Type B pancreatic cell (in vitro differentiated cells): Measurements from ENCODE around the gene DIS3L. TPM values are rescaled to one million over a fixed set of nuclear protein-coding genes. Genes with fewer than 3 reads are reported as not detected.
A peak's percentile ranks its signal among the peaks of the same experiment; 100 is the strongest.
"Not testable (repeated sequence)": the region's sequence is repeated elsewhere in the genome, so short reads cannot be mapped to it uniquely, and the experiment has no call there.

ENCODE experiments used
- DNase-seq: peaks from one replicate; pipeline ENCODE4 v3.0.0; 2021; ENCODE audit warnings: mixed read lengths; ENCODE audit not compliant: unreplicated experiment; ENCODE audit errors: extremely low spot score
- H3K27ac Mint-ChIP-seq: 2 replicates; pipeline ENCODE4 v1.8.0; 2021; ENCODE audit warnings: mild to moderate bottlenecking, mixed read lengths
- H3K27me3 Mint-ChIP-seq: 2 replicates; pipeline ENCODE4 v1.8.0; 2021; ENCODE audit warnings: mixed read lengths
- H3K36me3 Mint-ChIP-seq: 2 replicates; pipeline ENCODE4 v1.8.0; 2021; ENCODE audit warnings: mixed read lengths
- H3K4me1 Mint-ChIP-seq: one replicate; pipeline ENCODE4 v1.8.0; 2021; ENCODE audit warnings: mixed read lengths; ENCODE audit not compliant: unreplicated experiment
- H3K4me3 Mint-ChIP-seq: 2 replicates; pipeline ENCODE4 v1.8.0; 2021; ENCODE audit warnings: mild to moderate bottlenecking, mixed read lengths
- H3K9me3 Mint-ChIP-seq: 2 replicates; pipeline ENCODE4 v1.8.0; 2021; ENCODE audit warnings: mixed read lengths
- CTCF ChIP-seq: fragments of 200-600 bp; sonication (generic); conservative IDR thresholded peaks from 2 replicates; pipeline ENCODE4 v1.5.0; 2021; ENCODE audit warnings: antibody characterized with exemption, mild to moderate bottlenecking
- total RNA-seq: library from RNA; stranded (reverse); gene quantifications from 2 replicates; pipeline ENCODE4 v1.2.1, GENCODE V29; 2021; ENCODE audit warnings: low replicate concordance

DIS3L gene
- total RNA-seq, 1 donor from 2014 or later = 37.7 TPM

DNA sequence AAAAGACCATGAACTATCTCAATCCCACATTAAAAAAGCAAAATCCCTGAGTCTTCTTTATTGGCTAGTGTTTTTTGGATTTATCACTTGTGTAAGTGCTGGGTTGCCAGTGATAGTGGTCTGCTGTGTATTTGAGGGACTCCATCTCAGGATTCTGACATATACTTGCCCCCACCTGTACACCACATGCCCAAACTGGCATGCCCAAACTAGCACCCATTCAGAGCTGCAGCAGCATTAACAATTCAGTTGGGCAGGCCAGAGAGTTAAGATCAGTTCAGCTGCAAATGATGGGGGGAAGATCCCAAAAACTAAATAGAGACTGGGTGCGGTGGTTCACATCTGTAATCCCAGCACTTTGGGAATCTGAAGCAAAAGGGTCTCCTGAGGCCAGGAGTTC lies 69.4 kb downstream of the DIS3L start:
- Mint-ChIP-seq H3K4me1 (no peaks in the 10 kb centered on the region), H3K36me3 (no peaks in the 10 kb centered on the region), H3K4me3 (no peak overlapping the region), H3K9me3 (no peaks in the 10 kb centered on the region), H3K27me3 (no peaks in the 10 kb centered on the region), H3K27ac (no peak overlapping the region)
- DNase-seq = no peak
- TF ChIP-seq CTCF = no peak

- Mint-ChIP-seq H3K27me3 (no peaks in the 10 kb centered on the region), H3K9me3 (no peaks in the 10 kb centered on the region), H3K27ac (no peak overlapping the region), H3K36me3 (no peaks in the 10 kb centered on the region), H3K4me1 (peaks cover 5% of the 10 kb centered on the region), H3K4me3 (no peak overlapping the region)
- DNase-seq = no peak
- TF ChIP-seq CTCF = no peak
These were observed 71.7 kb downstream of the DIS3L start for GRCh38 chr15:66364944-66365528.

DNA sequence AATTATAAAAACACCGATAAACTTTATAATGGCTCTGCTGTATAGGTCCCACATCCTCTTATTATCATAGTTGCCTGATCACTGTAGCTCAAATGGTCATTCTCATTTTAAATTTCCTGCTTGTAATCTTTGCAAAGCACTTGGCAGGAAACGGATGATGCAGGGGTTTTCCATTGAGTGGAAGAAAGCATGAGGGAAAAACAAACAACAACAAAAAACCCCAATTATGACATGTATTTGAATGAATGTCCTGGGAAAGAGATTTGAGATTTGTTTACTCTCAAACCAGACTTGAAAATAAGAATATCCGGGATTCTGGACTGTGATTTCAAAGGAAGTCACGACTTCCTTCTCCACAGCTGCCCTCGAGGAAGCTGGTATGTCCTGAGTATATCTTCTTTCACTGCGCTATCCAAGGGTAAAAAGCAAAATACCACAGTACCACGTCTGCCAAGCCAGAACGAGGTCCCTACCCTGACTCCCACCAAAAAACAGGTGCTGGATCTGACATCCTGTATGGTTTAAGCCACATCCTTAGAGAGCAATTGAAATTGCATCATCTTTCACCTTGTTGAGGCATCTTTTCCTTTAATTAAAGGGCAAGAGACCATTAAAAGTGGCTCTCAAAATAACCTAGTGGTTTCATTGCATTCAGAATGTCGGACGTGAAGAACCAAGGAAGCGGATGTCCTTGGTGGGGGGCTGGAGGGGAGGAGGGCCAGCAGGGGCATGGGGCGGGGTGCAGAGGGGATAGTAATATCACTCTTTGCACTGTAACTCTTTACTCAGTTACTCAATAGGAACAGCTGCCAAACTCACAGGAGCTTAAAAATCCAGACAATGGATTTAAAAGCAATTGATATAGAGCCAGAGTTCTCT lies 76.6 kb downstream of the DIS3L start:
- Mint-ChIP-seq H3K4me3 (no peak overlapping the region), H3K27me3 (no peaks in the 10 kb centered on the region)

GRCh38 chr15:66374179-66374578 lies 80.8 kb downstream of the DIS3L start:
- no peak for DNase-seq
- H3K27ac Mint-ChIP-seq = no peak overlapping the region
- no peak for TF ChIP-seq CTCF
- no peaks in the 10 kb centered on the region for H3K27me3 Mint-ChIP-seq
- no peak overlapping the region for H3K4me3 Mint-ChIP-seq
- H3K4me1 Mint-ChIP-seq = peaks cover 7% of the 10 kb centered on the region
- no peaks in the 10 kb centered on the region for H3K36me3 Mint-ChIP-seq
- H3K9me3 Mint-ChIP-seq = no peaks in the 10 kb centered on the region

More for the DNA sequence above, 76.6 kb downstream of the DIS3L start:
- H3K27ac Mint-ChIP-seq = peak overlapping the region; percentile 31
- TF ChIP-seq CTCF = no peak
- no peaks in the 10 kb centered on the region for H3K36me3 Mint-ChIP-seq
- H3K4me1 Mint-ChIP-seq = peaks cover 7% of the 10 kb centered on the region
- H3K9me3 Mint-ChIP-seq = no peaks in the 10 kb centered on the region
- DNase-seq = no peak

DNA sequence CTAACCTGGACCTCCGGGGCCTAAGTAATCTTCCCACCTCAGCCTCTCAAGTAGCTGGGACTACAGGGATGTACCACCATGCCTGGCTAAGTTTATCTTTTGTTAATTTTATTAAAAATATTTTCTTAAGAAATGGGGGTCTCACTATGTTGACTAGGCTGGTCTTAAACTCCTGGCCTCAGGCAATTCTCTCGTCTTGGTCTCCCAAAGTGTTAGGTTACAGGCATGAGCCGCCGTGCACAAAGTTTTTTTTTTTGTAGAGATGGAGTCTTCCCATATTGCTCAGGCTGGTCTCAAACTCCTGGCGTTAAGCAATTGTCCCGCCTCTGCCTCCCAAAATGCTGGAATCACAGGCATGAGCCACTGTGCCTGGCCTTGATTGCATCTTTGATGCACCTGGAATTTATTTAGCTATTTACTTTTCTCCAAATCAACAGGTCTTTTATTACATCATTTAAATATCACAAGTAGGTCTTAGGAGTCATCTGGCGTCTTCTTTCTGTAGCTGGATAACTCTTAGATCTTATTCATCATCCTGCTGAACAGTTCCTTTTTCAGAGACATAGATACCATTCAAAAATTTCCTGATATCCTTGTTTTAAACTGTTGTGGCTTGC lies 85.6 kb downstream of the DIS3L start:
- Mint-ChIP-seq H3K9me3 (no peaks in the 10 kb centered on the region), H3K4me1 (no peaks in the 10 kb centered on the region), H3K27me3 (no peaks in the 10 kb centered on the region), H3K27ac (no peak overlapping the region), H3K36me3 (no peaks in the 10 kb centered on the region), H3K4me3 (no peak overlapping the region)
- no peak for DNase-seq
- no peak for TF ChIP-seq CTCF

- not testable (repeated sequence) for H3K36me3 Mint-ChIP-seq, DNase-seq, H3K4me3 Mint-ChIP-seq, H3K9me3 Mint-ChIP-seq, H3K27me3 Mint-ChIP-seq, H3K4me1 Mint-ChIP-seq, H3K27ac Mint-ChIP-seq
These were observed 88.0 kb downstream of the DIS3L start for GRCh38 chr15:66381376-66381775.
